Heart left ventricle (tissue), 16 donors: ENCODE results near the gene PKN3. TPM values are rescaled to one million over a fixed set of nuclear protein-coding genes. Genes with fewer than 3 reads are reported as not detected.
A peak's percentile ranks its signal among the peaks of the same experiment; 100 is the strongest.

Experiments used
- ATAC-seq, 4 donors: fragments of 200-7000 bp; cut with Tn5 transposase; one replicate each; pipeline ENCODE4 v1.9.1; 2020 to 2022; ENCODE audit warnings: moderate library complexity in 4 of 4, mild to moderate bottlenecking in 3 of 4, moderate number of reproducible peaks in 1 of 4
- DNase-seq, 5 donors: peaks; one replicate each; pipeline ENCODE4 v3.0.0-alpha.2; 2020
- H3K27ac ChIP-seq, 12 donors: fragments of 200-600 bp; sonication (generic) in 4 of 12; one replicate each; pipeline versions ENCODE4 v1.5.0 to v1.8.0; 2016 to 2022; ENCODE audit warnings: mild to moderate bottlenecking in 2 of 12
- H3K27me3 ChIP-seq, 9 donors: fragments of 200-600 bp; sonication (generic) in 2 of 9; one replicate each; pipeline versions ENCODE4 v1.5.1 to v1.8.0; 2016 to 2022; ENCODE audit warnings: mild to moderate bottlenecking in 3 of 9
- H3K36me3 ChIP-seq, 9 donors: fragments of 200-600 bp; sonication (generic) in 2 of 9; one replicate each; pipeline versions ENCODE4 v1.5.0 to v1.8.0; 2018 to 2022; ENCODE audit warnings: mild to moderate bottlenecking in 2 of 9
- H3K4me1 ChIP-seq, 12 donors: fragments of 200-600 bp; sonication (generic) in 4 of 12; one replicate each; pipeline versions ENCODE4 v1.5.0 to v1.8.0; 2016 to 2022; ENCODE audit warnings: mild to moderate bottlenecking in 3 of 12
- H3K4me3 ChIP-seq, 12 donors: fragments of 200-600 bp; sonication (generic) in 4 of 12; one replicate each; pipeline versions ENCODE4 v1.5.0 to v1.8.0; 2017 to 2022; ENCODE audit warnings: mild to moderate bottlenecking in 9 of 12, moderate library complexity in 4 of 12
- H3K9me3 ChIP-seq, 12 donors: fragments of 200-600 bp; sonication (generic) in 4 of 12; one replicate each; pipeline versions ENCODE4 v1.5.0 to v1.8.0; 2016 to 2022; ENCODE audit warnings: mild to moderate bottlenecking in 1 of 12
- CTCF ChIP-seq, 12 donors: fragments of 200-600 bp; sonication (generic) in 4 of 12; IDR thresholded peaks; one replicate each; pipeline versions ENCODE4 v1.5.0 to v1.8.0; 2018 to 2022; ENCODE audit warnings: antibody characterized with exemption in 12 of 12, mild to moderate bottlenecking in 5 of 12
- POLR2A ChIP-seq, 2 donors: fragments of 450-650 bp; IDR thresholded peaks; one replicate each; pipeline ENCODE4 v1.6.1; 2017; ENCODE audit warnings: antibody characterized with exemption in 2 of 2, mild to moderate bottlenecking in 2 of 2, moderate library complexity in 2 of 2
- WGBS, 4 donors: extraction: QIAGEN DNeasy Blood & Tissue Kit in 2 of 4; methylation state at CpG; one replicate each; pipeline versions ENCODE4 v1.1.5 to v1.1.7; 2013 to 2018; 5-methylcytosine and 5-hydroxymethylcytosine counted together
- intact Hi-C, 10 donors: fragments of 100-400 bp; cut with DNase I; formaldehyde crosslinking; loops; one replicate each; pipeline versions ENCODE4 v1.11.1 to v1.14.2; 2022
- polyA plus RNA-seq, 2 donors: library from polyadenylated mRNA; stranded (reverse); fragments of 200-250 nt; gene quantifications; one replicate each; pipeline ENCODE4 v1.2.3, GENCODE V29; 2013
- total RNA-seq, 9 donors: library from RNA; depleted of rRNA in 2 of 9; stranded (reverse); fragments of >200 nt in 2 of 9; fragmentation: NEBNext Ultra II Directional in 3 of 9; extraction: Animal tissue kit (Norgen Biotek cat#: 25700) in 3 of 9; gene quantifications; one replicate each; pipeline versions ENCODE4 v1.1.0 to v1.2.4, GENCODE V29; 2016 to 2023
- donor health status: ischemic (EF 13 %, LVEDD 7.1; RV severe dilation, severe dysfunction).
- donor health status: healthy with polysubstance abuse.
- donor health status: DM: no; HTN: yes; CAD: no.
- donor health status: DM: no; HTN: no; CAD: no.
- donor health status: ischemic (EF 25% LVEDD 6.9; RV normal size, moderate dysfunction).
- donor health status: ischemic (EF 25% LVEDD 5.7; RV mildly dilated, moderate dysfunction).
- donor health status: healthy.
- donor health status: DM: yes; HTN: yes; CAD: no.
- donor health status: ischemic (EF 35%, LVEDD 5.7; RV mildly dilated, moderate dysfunction).
- donor health status: nonischemic (EF 11% LVEDD 7.7; RV severe dilation, severe dysfunction).
- donor health status: DM: yes; HTN: yes; CAD: no.
- donor health status: PGD.
- donor health status: ischemic (EF 29% LVEDD 5.4; RV normal size, mild dysfunction).
- donor health status: nonischemic (EF 23%, LVEDD 6.1; RV moderate dilation, normal function).

Gene PKN3
- total and polyA plus RNA-seq, 11 donors: 3.7 to 16.1 (median 6.0) TPM

GRCh38 chr9:128733256-128733655 lies 31.0 kb downstream of the PKN3 start:
- peak in 4 of 5 donors; percentile 50 to 75 (median 62) for DNase-seq
- Histone ChIP-seq H3K4me1 (peaks cover 0 to 8% (median 0%) of the 10 kb centered on the region in 12 donors), H3K4me3 (peak overlapping the region in 1 of 12 donors; percentile 5), H3K27me3 (no peaks in the 10 kb centered on the region), H3K36me3 (peaks cover 0 to 63% (median 53%) of the 10 kb centered on the region in 9 donors), H3K27ac (peak overlapping the region in 4 of 12 donors; percentile 34 to 64 (median 48)), H3K9me3 (no peaks in the 10 kb centered on the region)
- intact Hi-C loops: loop anchor here in 1 of 10 donors (5.0 kb wide), 1 partner anchor 54 kb away; the partner anchor contains the start of gene TBC1D13
- TF ChIP-seq CTCF (IDR thresholded peaks at IDR 0.05) (peak; percentile 33 to 71 (median 54)), POLR2A (IDR thresholded peaks at IDR 0.05) (no peak)
- 22 to 39% (median 34%) methylated on average over 9 of the region's 9 CpGs for WGBS, 4 donors
- peak in 3 of 4 donors; percentile 81 to 83 (median 82) for ATAC-seq

DNA sequence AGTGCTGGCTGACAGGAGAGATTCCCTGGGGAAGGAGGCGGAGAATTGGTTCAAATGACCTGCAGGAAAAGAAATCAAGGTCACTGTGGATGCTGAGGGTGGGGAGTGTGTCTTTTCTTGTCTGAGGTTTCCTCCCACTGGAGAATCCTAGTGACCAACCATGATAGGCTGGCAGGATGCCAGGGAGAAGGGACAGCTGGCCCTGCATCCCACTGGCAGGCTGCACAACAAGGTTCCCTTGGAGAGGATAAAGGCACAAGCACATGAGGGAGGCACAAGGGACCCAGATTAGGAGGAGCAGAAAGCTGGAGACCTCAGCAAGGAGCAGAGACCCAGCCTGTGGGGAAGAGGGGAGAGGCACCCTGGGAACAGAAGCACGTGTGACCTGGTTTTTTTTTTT lies 33.1 kb downstream of the PKN3 start:
- H3K27ac ChIP-seq: no peak overlapping the region
- TF ChIP-seq CTCF (IDR thresholded peaks at IDR 0.05) (no peak), POLR2A (IDR thresholded peaks at IDR 0.05) (no peak)
- no peak for ATAC-seq
- H3K4me3 ChIP-seq: no peak overlapping the region
- peaks cover 0 to 82% (median 62%) of the 10 kb centered on the region in 9 donors for H3K36me3 ChIP-seq
- no peaks in the 10 kb centered on the region for H3K27me3 ChIP-seq
- intact Hi-C loops: no loop called here
- peaks cover 0 to 8% (median 0%) of the 10 kb centered on the region in 12 donors for H3K4me1 ChIP-seq
- WGBS, 4 donors: 54 to 67% (median 64%) methylated on average over 2 of the region's 2 CpGs
- H3K9me3 ChIP-seq: no peaks in the 10 kb centered on the region
- no peak for DNase-seq

GRCh38 chr9:128742401-128742800 lies 40.1 kb downstream of the PKN3 start:
- DNase-seq (no peak), ATAC-seq (peak in 1 of 4 donors; percentile 14)
- intact Hi-C loops: no loop called here
- no peak for TF ChIP-seq CTCF (IDR thresholded peaks at IDR 0.05)
- TF ChIP-seq POLR2A (IDR thresholded peaks at IDR 0.05): no peak
- H3K27me3 ChIP-seq: no peaks in the 10 kb centered on the region
- no peak overlapping the region for H3K4me3 ChIP-seq
- 77 to 85% (median 84%) methylated on average over 19 to 20 of the region's 20 CpGs for WGBS, 4 donors
- H3K4me1 ChIP-seq: no peaks in the 10 kb centered on the region
- H3K9me3 ChIP-seq: no peaks in the 10 kb centered on the region
- H3K36me3 ChIP-seq: peaks cover 0 to 77% (median 51%) of the 10 kb centered on the region in 9 donors
- no peak overlapping the region for H3K27ac ChIP-seq

- Histone ChIP-seq H3K27ac (no peak overlapping the region), H3K4me1 (no peaks in the 10 kb centered on the region), H3K36me3 (peaks cover 0 to 78% (median 56%) of the 10 kb centered on the region in 9 donors), H3K27me3 (no peaks in the 10 kb centered on the region), H3K9me3 (no peaks in the 10 kb centered on the region), H3K4me3 (no peak overlapping the region)
- no peak for DNase-seq
- no peak for ATAC-seq
- 94 to 100% (median 98%) methylated on average over 1 of the region's 1 CpG for WGBS, 4 donors
- intact Hi-C loops: no loop called here
- TF ChIP-seq CTCF (IDR thresholded peaks at IDR 0.05) (no peak), POLR2A (IDR thresholded peaks at IDR 0.05) (no peak)
These were observed 41.1 kb downstream of the PKN3 start for GRCh38 chr9:128743421-128743820.
